HEK293 (cell line): ENCODE measurements around the gene SNX20.

ENCODE experiments used
- CTCF ChIA-PET: fragments of 350-600 bp; formaldehyde crosslinking; extraction: SDS; loops from one replicate; lab custom pipeline; 2021; ENCODE audit warnings: antibody characterized with exemption; lab: Yijun Ruan, JAX
- POLR2A ChIA-PET: fragments of 300-600 bp; formaldehyde crosslinking; extraction: SDS; loops from one replicate; lab custom pipeline; 2020; ENCODE audit warnings: antibody characterized with exemption, inconsistent platforms; lab: Yijun Ruan, JAX
- H3K27ac ChIP-seq: fragments of 200-500 bp; sonication (Bioruptor generic); 2 replicates; pipeline ENCODE4 v1.5.1; 2014; ENCODE audit warnings: low read depth, low read length, control low read depth, inconsistent platforms; ENCODE audit errors: extremely low read depth
- H3K36me3 ChIP-seq, 2 experiments: fragments of 200-500 bp in 1 of 2; sonication (Bioruptor generic) in 1 of 2; 1 replicate in 1 of 2; 2 replicates in 1 of 2; pipeline ENCODE4 v1.5.1; 2014 to 2017; ENCODE audit warnings: inconsistent platforms in 2 of 2, low read length in 2 of 2; ENCODE audit not compliant: control insufficient read depth in 2 of 2, insufficient read depth in 1 of 2
- H3K4me1 ChIP-seq: fragments of 200-500 bp; sonication (Bioruptor generic); 2 replicates; pipeline ENCODE4 v1.5.1; 2014; ENCODE audit warnings: mild to moderate bottlenecking, low read length, inconsistent platforms; ENCODE audit not compliant: control insufficient read depth, insufficient read depth
- H3K4me3 ChIP-seq: 2 replicates; pipeline ENCODE4 v1.5.1; 2011; ENCODE audit warnings: low read depth, mild to moderate bottlenecking, control low read depth, low read length, moderate library complexity
- H3K9me3 ChIP-seq: fragments of 200-500 bp; sonication (Bioruptor generic); 2 replicates; pipeline ENCODE4 v1.5.1; 2014; ENCODE audit warnings: low read depth, low read length, inconsistent platforms; ENCODE audit not compliant: control insufficient read depth, insufficient read depth
- GLIS1 ChIP-seq: fragments of 450-650 bp; formaldehyde crosslinking; IDR thresholded peaks from 2 replicates; pipeline ENCODE4 v1.5.1; 2016; ENCODE audit warnings: missing biosample characterization, missing genetic modification characterization
- IKZF3 ChIP-seq: fragments of 450-650 bp; IDR thresholded peaks from 2 replicates; pipeline ENCODE4 v1.5.0; 2018; ENCODE audit warnings: missing biosample characterization, mild to moderate bottlenecking, missing genetic modification characterization, moderate library complexity
- PRDM1 ChIP-seq: fragments of 450-650 bp; formaldehyde crosslinking; IDR thresholded peaks from 2 replicates; pipeline ENCODE4; 2016; ENCODE audit warnings: missing biosample characterization, missing genetic modification characterization
- SCRT2 ChIP-seq: fragments of 450-650 bp; formaldehyde crosslinking; IDR thresholded peaks from 2 replicates; pipeline ENCODE4 v1.5.1; 2016; ENCODE audit warnings: missing biosample characterization, missing genetic modification characterization
- WT1 ChIP-seq: fragments of 450-650 bp; formaldehyde crosslinking; IDR thresholded peaks from 2 replicates; pipeline ENCODE4 v1.5.1; 2016; ENCODE audit warnings: missing biosample characterization, missing genetic modification characterization
- ZNF221 ChIP-seq: fragments of 450-650 bp; formaldehyde crosslinking; IDR thresholded peaks from 2 replicates; pipeline ENCODE4 v1.5.1; 2017; ENCODE audit warnings: missing biosample characterization, missing genetic modification characterization, borderline replicate concordance
- ZNF239 ChIP-seq: fragments of 450-650 bp; formaldehyde crosslinking; IDR thresholded peaks from 2 replicates; pipeline ENCODE4 v1.5.1; 2016; ENCODE audit warnings: missing biosample characterization, missing genetic modification characterization
- ZNF335 ChIP-seq: fragments of 450-650 bp; formaldehyde crosslinking; conservative IDR thresholded peaks from 2 replicates; pipeline ENCODE4 v1.5.1; 2016; ENCODE audit warnings: missing biosample characterization, missing genetic modification characterization
- ZNF416 ChIP-seq: fragments of 450-650 bp; formaldehyde crosslinking; IDR thresholded peaks from 2 replicates; pipeline ENCODE4 v1.5.1; 2016; ENCODE audit warnings: missing biosample characterization, missing genetic modification characterization
- ZNF555 ChIP-seq: fragments of 450-650 bp; formaldehyde crosslinking; conservative IDR thresholded peaks from 2 replicates; pipeline ENCODE4 v1.5.1; 2017; ENCODE audit warnings: missing biosample characterization, mild to moderate bottlenecking, missing genetic modification characterization, inconsistent platforms
- ZNF585B ChIP-seq: fragments of 450-650 bp; formaldehyde crosslinking; IDR thresholded peaks from 2 replicates; pipeline ENCODE4 v1.5.1; 2016; ENCODE audit warnings: missing biosample characterization, missing genetic modification characterization
- ZNF791 ChIP-seq: fragments of 450-650 bp; formaldehyde crosslinking; IDR thresholded peaks from 2 replicates; pipeline ENCODE4 v1.5.1; 2016; ENCODE audit warnings: missing biosample characterization, missing genetic modification characterization
- ZXDB ChIP-seq: fragments of 450-650 bp; formaldehyde crosslinking; IDR thresholded peaks from 2 replicates; pipeline ENCODE4 v1.5.1; 2016; ENCODE audit warnings: missing biosample characterization, missing genetic modification characterization
- TF ChIP-seq, protein P1 (sequence below): fragments of 450-650 bp; formaldehyde crosslinking; IDR thresholded peaks from 2 replicates; pipeline ENCODE4 v1.5.0; 2017; ENCODE audit warnings: missing biosample characterization, missing genetic modification characterization, borderline replicate concordance
- TF ChIP-seq, protein P2 (sequence below): fragments of 450-650 bp; formaldehyde crosslinking; IDR thresholded peaks from 2 replicates; pipeline ENCODE4 v1.5.1; 2016; ENCODE audit warnings: missing biosample characterization, missing genetic modification characterization
- TF ChIP-seq, protein P3 (sequence below): fragments of 450-650 bp; formaldehyde crosslinking; IDR thresholded peaks from 2 replicates; pipeline ENCODE4 v1.5.1; 2016; ENCODE audit warnings: missing biosample characterization, missing genetic modification characterization
- TF ChIP-seq, protein P4 (sequence below): fragments of 450-650 bp; formaldehyde crosslinking; IDR thresholded peaks from 2 replicates; pipeline ENCODE4 v1.5.1; 2016; ENCODE audit warnings: missing biosample characterization, missing genetic modification characterization

Gene SNX20

DNA sequence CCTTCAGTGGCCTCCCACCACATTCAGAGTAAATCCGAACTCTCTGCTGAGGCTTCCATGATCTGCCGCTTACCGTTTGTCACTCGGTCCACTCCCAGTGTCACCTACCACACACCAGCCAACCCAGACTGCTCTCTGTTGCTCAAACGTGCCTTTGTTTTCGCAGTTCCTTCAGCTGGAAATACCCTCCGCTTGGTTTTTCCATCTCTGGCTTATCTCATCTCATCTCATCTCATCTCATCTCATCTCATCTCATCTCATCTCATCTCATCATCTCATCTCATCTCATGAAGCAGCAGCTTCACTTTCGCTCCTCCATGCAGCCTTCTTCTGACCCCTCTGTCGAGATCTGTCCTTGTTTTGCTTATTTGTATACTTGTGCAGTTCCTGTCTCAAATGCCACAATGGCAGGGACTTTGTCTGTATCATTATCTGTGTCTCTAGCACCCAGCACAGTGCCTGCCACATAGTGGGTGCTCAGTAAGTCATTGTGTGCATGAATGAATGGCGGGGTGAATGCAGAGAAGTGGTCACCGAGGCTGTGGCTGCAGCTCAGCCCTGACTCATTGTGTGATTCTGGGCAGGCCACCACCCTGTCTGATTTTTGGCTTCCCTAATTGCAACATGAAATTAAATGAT is 3.8 kb upstream of the SNX20 start (continued):
- TF ChIP-seq, protein P1, sequence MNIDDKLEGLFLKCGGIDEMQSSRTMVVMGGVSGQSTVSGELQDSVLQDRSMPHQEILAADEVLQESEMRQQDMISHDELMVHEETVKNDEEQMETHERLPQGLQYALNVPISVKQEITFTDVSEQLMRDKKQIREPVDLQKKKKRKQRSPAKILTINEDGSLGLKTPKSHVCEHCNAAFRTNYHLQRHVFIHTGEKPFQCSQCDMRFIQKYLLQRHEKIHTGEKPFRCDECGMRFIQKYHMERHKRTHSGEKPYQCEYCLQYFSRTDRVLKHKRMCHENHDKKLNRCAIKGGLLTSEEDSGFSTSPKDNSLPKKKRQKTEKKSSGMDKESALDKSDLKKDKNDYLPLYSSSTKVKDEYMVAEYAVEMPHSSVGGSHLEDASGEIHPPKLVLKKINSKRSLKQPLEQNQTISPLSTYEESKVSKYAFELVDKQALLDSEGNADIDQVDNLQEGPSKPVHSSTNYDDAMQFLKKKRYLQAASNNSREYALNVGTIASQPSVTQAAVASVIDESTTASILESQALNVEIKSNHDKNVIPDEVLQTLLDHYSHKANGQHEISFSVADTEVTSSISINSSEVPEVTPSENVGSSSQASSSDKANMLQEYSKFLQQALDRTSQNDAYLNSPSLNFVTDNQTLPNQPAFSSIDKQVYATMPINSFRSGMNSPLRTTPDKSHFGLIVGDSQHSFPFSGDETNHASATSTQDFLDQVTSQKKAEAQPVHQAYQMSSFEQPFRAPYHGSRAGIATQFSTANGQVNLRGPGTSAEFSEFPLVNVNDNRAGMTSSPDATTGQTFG: no peak
- no peak for TF ChIP-seq ZNF221 (tag by site-specific recombination)
- no peak for TF ChIP-seq GLIS1 (tag by site-specific recombination)
- TF ChIP-seq ZNF239 (tag by site-specific recombination): no peak

DNA sequence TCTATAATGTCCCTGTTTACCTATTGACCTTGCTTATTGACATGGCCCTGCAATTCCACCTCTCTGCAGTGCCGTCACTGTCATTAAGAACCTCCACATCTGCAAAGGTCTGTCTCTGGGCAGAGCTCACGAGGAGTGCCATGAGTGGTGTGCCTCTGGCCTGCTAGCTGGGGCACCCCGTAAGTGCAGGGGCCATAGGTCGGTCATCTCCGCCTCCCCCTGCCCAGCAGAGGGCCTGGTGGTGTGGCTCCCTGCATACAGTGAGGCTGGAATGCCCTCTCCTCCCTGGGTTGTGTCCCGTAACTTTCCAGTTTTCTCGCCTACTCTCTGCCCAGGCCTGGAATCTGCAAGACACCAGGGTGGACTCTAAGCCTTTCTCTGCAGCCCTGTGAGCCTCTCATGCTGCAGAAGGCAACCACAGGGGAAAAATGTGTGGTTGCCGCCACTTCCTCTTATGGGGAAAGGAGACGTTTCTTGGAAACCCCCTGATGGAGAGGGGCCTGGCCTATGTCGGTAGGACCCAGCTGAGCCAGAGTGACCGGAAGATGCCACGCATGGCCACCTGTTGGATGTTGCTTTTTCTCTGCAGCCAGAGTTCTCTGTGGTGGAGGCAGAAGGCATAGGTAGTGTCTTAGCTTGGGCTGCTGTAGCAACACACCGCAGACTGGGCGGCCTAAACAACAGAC is 2.7 kb upstream of the SNX20 start:
- POLR2A ChIA-PET: no interaction called here
- no peaks in the 10 kb centered on the region for H3K36me3 ChIP-seq
- CTCF ChIA-PET: interaction anchor here (0.6 kb wide), 1 partner anchor 150 kb away, joined by 3 read pairs; no protein-coding TSS in a partner anchor
- H3K4me3 ChIP-seq: no peak overlapping the region
- H3K9me3 ChIP-seq: no peaks in the 10 kb centered on the region
- H3K27ac ChIP-seq: no peak overlapping the region
- no peak for TF ChIP-seq ZNF555
- TF ChIP-seq SCRT2: peak; percentile 67
- TF ChIP-seq, all 188 proteins: peak for 1
- no peaks in the 10 kb centered on the region for H3K4me1 ChIP-seq

DNA sequence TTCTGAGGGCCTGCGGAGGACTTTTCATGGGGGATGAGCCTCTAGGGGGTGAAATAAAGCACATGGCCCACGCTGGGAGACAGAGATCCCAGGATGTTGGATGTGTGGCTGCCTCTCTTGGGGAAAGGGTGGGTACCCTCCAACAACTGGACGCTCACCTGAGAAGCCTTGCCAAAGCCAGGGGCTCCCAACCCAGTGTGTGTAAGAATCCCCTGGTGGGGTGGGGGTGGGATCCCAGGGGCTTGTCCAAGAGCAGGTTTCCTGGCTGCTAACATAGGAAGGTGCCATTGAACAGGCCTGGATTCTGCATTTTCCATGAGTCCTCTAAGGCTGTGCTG is 587 bp downstream of the SNX20 start:
- H3K4me1 ChIP-seq: no peaks in the 10 kb centered on the region
- no peak overlapping the region for H3K27ac ChIP-seq
- no peaks in the 10 kb centered on the region for H3K36me3 ChIP-seq
- H3K4me3 ChIP-seq: no peak overlapping the region
- ChIA-PET CTCF (interaction anchor here (0.8 to 7.1 kb wide), 3 partner anchors 9 to 15 kb away, joined by 3 to 39 read pairs (median 3); no protein-coding TSS in a partner anchor), POLR2A (no interaction called here)
- no peaks in the 10 kb centered on the region for H3K9me3 ChIP-seq
- TF ChIP-seq IKZF3 (tag by site-specific recombination): no peak

DNA sequence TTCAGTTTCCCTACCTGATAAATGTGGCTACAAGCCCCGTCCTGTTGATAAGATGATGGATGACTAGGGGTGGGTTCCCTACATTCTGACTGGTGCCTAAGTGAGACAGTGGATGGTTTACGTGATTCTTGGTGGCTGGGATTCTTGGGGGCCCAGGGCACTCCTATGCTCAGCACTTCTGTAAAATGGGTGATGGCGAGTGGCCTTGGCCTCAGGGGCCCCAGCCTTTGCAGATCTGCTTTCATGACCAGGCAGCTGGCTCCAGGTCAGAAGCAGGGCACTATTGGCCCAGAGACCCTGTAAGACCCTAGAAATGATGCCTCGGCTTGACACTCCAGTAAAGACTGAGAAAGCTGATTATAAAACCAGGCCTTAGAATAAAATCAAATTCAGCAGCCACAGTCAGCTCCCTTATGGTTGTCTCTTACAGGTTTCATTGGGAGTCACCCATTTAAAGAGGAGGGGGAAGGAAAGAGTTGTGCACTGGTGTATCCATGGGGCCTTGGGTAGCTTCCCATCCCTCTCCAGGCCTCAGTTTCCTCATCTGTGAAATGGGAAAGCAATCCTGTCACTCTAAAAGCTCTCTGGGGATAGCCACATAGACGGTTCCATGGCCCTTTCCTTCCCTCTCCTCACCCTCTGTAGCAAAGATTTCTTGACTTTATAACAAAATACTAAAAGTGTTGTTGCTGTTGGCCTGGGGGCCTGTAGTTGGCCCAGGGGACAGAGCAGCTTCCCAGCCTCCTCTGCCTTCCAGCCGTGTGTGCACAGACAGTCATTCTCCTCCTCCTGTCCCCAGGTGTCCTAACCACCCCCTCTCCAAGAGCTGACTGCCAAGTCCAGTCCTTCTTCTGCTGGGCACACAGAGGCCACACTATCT is 1.2 kb downstream of the SNX20 start:
- Histone ChIP-seq H3K9me3 (no peaks in the 10 kb centered on the region), H3K4me1 (no peaks in the 10 kb centered on the region), H3K36me3 (no peaks in the 10 kb centered on the region), H3K4me3 (no peak overlapping the region), H3K27ac (no peak overlapping the region)
- POLR2A ChIA-PET: no interaction called here
- CTCF ChIA-PET: interaction anchor here (1.2 to 7.1 kb wide), 2 partner anchors 9 to 14 kb away, joined by 3 to 39 read pairs; no protein-coding TSS in a partner anchor
- TF ChIP-seq WT1 (tag by site-specific recombination) (no peak), PRDM1 (tag by site-specific recombination) (no peak), ZNF585B (no peak), ZNF416 (no peak), ZNF335 (tag by site-specific recombination) (no peak), ZNF791 (tag by site-specific recombination) (no peak), ZXDB (no peak)
- TF ChIP-seq, protein P2, sequence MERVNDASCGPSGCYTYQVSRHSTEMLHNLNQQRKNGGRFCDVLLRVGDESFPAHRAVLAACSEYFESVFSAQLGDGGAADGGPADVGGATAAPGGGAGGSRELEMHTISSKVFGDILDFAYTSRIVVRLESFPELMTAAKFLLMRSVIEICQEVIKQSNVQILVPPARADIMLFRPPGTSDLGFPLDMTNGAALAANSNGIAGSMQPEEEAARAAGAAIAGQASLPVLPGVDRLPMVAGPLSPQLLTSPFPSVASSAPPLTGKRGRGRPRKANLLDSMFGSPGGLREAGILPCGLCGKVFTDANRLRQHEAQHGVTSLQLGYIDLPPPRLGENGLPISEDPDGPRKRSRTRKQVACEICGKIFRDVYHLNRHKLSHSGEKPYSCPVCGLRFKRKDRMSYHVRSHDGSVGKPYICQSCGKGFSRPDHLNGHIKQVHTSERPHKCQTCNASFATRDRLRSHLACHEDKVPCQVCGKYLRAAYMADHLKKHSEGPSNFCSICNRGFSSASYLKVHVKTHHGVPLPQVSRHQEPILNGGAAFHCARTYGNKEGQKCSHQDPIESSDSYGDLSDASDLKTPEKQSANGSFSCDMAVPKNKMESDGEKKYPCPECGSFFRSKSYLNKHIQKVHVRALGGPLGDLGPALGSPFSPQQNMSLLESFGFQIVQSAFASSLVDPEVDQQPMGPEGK: no peak
- TF ChIP-seq, protein P3, sequence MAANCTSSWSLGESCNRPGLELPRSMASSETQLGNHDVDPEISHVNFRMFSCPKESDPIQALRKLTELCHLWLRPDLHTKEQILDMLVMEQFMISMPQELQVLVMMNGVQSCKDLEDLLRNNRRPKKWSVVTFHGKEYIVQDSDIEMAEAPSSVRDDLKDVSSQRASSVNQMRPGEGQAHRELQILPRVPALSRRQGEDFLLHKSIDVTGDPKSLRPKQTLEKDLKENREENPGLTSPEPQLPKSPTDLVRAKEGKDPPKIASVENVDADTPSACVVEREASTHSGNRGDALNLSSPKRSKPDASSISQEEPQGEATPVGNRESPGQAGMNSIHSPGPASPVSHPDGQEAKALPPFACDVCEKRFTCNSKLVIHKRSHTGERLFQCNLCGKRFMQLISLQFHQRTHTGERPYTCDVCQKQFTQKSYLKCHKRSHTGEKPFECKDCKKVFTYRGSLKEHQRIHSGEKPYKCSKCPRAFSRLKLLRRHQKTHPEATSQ (tag by site-specific recombination): no peak
- TF ChIP-seq, protein P4, sequence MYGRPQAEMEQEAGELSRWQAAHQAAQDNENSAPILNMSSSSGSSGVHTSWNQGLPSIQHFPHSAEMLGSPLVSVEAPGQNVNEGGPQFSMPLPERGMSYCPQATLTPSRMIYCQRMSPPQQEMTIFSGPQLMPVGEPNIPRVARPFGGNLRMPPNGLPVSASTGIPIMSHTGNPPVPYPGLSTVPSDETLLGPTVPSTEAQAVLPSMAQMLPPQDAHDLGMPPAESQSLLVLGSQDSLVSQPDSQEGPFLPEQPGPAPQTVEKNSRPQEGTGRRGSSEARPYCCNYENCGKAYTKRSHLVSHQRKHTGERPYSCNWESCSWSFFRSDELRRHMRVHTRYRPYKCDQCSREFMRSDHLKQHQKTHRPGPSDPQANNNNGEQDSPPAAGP (tag by site-specific recombination): no peak
